OCI-LY1 (cell line): Measurements from ENCODE around the gene TBCD.

Source experiments
- CTCF ChIP-seq: fragments of 200-600 bp; sonication (generic), shearing (Covaris generic); IDR thresholded peaks from 2 replicates; pipeline ENCODE4 v1.5.1; 2017; ENCODE audit warnings: mild to moderate bottlenecking, antibody characterized with exemption, low read length, moderate library complexity, mixed read lengths
- EZH2 ChIP-seq: fragments of 200-600 bp; sonication (generic), shearing (Covaris generic); IDR thresholded peaks from 2 replicates; pipeline ENCODE4 v1.8.0; 2017; ENCODE audit warnings: borderline replicate concordance, mixed run types, mild to moderate bottlenecking, antibody characterized with exemption, low read length, moderate library complexity, mixed read lengths

DNA sequence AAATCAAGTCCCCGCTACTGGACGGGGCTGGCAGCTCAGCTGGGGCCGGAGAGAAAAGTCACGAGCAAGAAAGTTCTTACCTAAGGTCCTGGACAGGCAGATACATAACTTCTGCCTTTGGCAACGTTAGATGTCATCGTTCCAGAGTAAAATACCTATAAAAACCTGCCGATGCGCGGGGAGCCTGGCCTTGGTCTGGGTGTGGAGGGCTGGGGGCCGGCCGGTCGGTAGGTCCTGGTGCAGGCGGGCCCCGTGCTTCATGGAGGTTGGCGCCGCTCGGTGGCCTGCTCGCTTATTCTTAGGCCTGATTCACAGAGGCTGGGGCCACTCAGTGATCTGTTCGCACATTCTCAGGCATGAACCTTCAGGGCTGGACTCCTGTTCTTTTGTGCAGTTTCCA lies 121.7 kb downstream of the TBCD start:
- TF ChIP-seq CTCF = no peak
- no peak for TF ChIP-seq EZH2
